ENCODE results near the gene TSHZ3. TPM values are rescaled to one million over a fixed set of nuclear protein-coding genes. Genes with fewer than 3 reads are reported as not detected.
A peak's percentile ranks its signal among the peaks of the same experiment; 100 is the strongest.

The TSHZ3 gene
- total RNA-seq, 1 experiment from 2014 or later: 3.2 TPM

- Histone ChIP-seq H3K18ac (ENCODE audit: insufficient read length, low read depth, low read length) (no peak overlapping the region), H3K4ac (ENCODE audit: low read depth, low read length) (no peak overlapping the region), H3K14ac (ENCODE audit: insufficient read depth, low read length) (no peak overlapping the region), H2BK12ac (ENCODE audit: insufficient read length, low read depth, low read length) (no peak overlapping the region), H3K79me1 (ENCODE audit: insufficient read depth, low read depth, low read length, poor library complexity, severe bottlenecking) (no peaks in the 10 kb centered on the region), H4K91ac (ENCODE audit: insufficient read length, low read depth, low read length) (no peak overlapping the region), H3K9me3 (ENCODE audit: control insufficient read depth, low read depth, low read length) (no peaks in the 10 kb centered on the region), H3K9ac (ENCODE audit: extremely low read depth, insufficient read length, low read length) (no peak overlapping the region), H2AK5ac (ENCODE audit: insufficient read length, low read length) (no peak overlapping the region), H3K27ac (ENCODE audit: insufficient read length, low read depth, low read length) (no peak overlapping the region), H4K5ac (ENCODE audit: insufficient read length, low read depth, low read length) (no peak overlapping the region), H3K79me2 (ENCODE audit: insufficient read depth, low read length) (no peaks in the 10 kb centered on the region), H3K23ac (ENCODE audit: insufficient read length, low read depth, low read length) (no peak overlapping the region), H4K20me1 (ENCODE audit: control insufficient read depth, insufficient read depth, insufficient read length) (no peaks in the 10 kb centered on the region), H4K8ac (replicated peaks; ENCODE audit: insufficient read length, low read depth, low read length) (no peak overlapping the region), H2BK120ac (ENCODE audit: low read depth, low read length, poor library complexity, severe bottlenecking) (no peak overlapping the region), H2AFZ (ENCODE audit: low read length) (no peak overlapping the region), H2BK20ac (ENCODE audit: low read depth, low read length, poor library complexity, severe bottlenecking) (no peak overlapping the region), H3K56ac (ENCODE audit: insufficient read length, low read depth, low read length) (no peak overlapping the region), H3T11ph (ENCODE audit: low read length) (no peak overlapping the region), H3K27me3 (ENCODE audit: insufficient read depth, low read length) (no peaks in the 10 kb centered on the region), H3K23me2 (ENCODE audit: insufficient read length, low read depth, low read length, poor library complexity, severe bottlenecking) (no peaks in the 10 kb centered on the region), H2BK5ac (ENCODE audit: insufficient read length, low read length) (no peak overlapping the region), H2BK15ac (ENCODE audit: low read depth, low read length) (no peak overlapping the region), H3K4me1 (ENCODE audit: insufficient read depth, low read length) (no peaks in the 10 kb centered on the region), H3K4me2 (ENCODE audit: insufficient read depth, insufficient read length, low read length) (no peak overlapping the region)
- Mint-ChIP-seq H3K36me3 (ENCODE audit: insufficient read depth in 1 of 3, low read depth in 3 of 3) (no peaks in the 10 kb centered on the region), H3K9me3 (no peaks in the 10 kb centered on the region), H3K27me3 (ENCODE audit: low read depth) (no peaks in the 10 kb centered on the region), H3K4me3 (no peak overlapping the region), H3K27ac (peak overlapping the region in 1 of 3 experiments; percentile 68; a peak in 2 of 7 replicates), H3K4me1 (peaks cover 6 to 18% of the 10 kb centered on the region in 2 experiments)
- no peak for TF ChIP-seq CTCF (conservative IDR thresholded peaks at IDR 0.05)
- no CpG with 5 or more reads among the region's 12 CpGs for WGBS (ENCODE audit: extremely low coverage, insufficient read length, low lambda C conversion rate)
- DNase-seq: no peak
Measured at GRCh38 chr19:31271306-31271911, 77.8 kb downstream of the TSHZ3 start.
